Muscle of back (tissue), 10 donors: Measurements from ENCODE around the gene MAPKAPK5. TPM values are rescaled to one million over a fixed set of nuclear protein-coding genes. Genes with fewer than 3 reads are reported as not detected.

Source experiments
- polyA plus RNA-seq, 10 donors: library from polyadenylated mRNA; unstranded; fragments of 120-200 nt; gene quantifications; one replicate each; pipeline ENCODE4 v1.2.1, GENCODE V29; 2013; ENCODE audit not compliant: insufficient read length in 10 of 10

Gene MAPKAPK5
- polyA plus RNA-seq, 10 donors, result 27.5 to 38.3 (median 31.5) TPM

Other genes starting within 250 kb of the MAPKAPK5 start
- 10 to 100 TPM; 36.9 to 66.1 (median 53.2) TPM for gene ATXN2, start 242.9 kb upstream of the MAPKAPK5 start, polyA plus RNA-seq
- gene BRAP, start 156.3 kb upstream of the MAPKAPK5 start, polyA plus RNA-seq, result 10 to 100 TPM; 10.2 to 15.9 (median 12.7) TPM
- gene ACAD10, start 156.2 kb upstream of the MAPKAPK5 start, polyA plus RNA-seq, result 10 to 100 TPM in 9 of 10 donors, 1 to 10 TPM in 1; 9.8 to 26.9 (median 16.0) TPM
- gene ALDH2, start 75.3 kb upstream of the MAPKAPK5 start, polyA plus RNA-seq, result 10 to 100 TPM; 27.2 to 55.4 (median 35.1) TPM
- 10 to 100 TPM in 7 of 10 donors, 1 to 10 TPM in 3; 9.4 to 15.2 (median 11.5) TPM for gene TMEM116, start 170.9 kb downstream of the MAPKAPK5 start, polyA plus RNA-seq
- gene ERP29, start 171.2 kb downstream of the MAPKAPK5 start, polyA plus RNA-seq, result 10 to 100 TPM; 56.2 to 92.6 (median 65.1) TPM